Uterus (tissue), 2 donors: ENCODE data around the gene SCYL1.

ENCODE experiments used
- CTCF ChIP-seq, 4 experiments: fragments of 200-600 bp in 2 of 4; fragments of 450-650 bp in 2 of 4; sonication (generic) in 2 of 4; IDR thresholded peaks; one replicate each; pipeline ENCODE4 v1.5.1; 2016 to 2019; ENCODE audit warnings: antibody characterized with exemption in 4 of 4, mild to moderate bottlenecking in 2 of 4, moderate library complexity in 1 of 4
- POLR2A ChIP-seq, 2 donors: fragments of 450-650 bp; IDR thresholded peaks; one replicate each; pipeline ENCODE4 v1.6.1; 2016; ENCODE audit warnings: antibody characterized with exemption in 2 of 2, mild to moderate bottlenecking in 1 of 2, moderate library complexity in 1 of 2

GRCh38 chr11:65532388-65533064 lies 7.6 kb downstream of the SCYL1 start:
- no peak for TF ChIP-seq CTCF (IDR thresholded peaks at IDR 0.05)
- no peak for TF ChIP-seq POLR2A (IDR thresholded peaks at IDR 0.05)
